GM12864 (cell line): ENCODE measurements around the gene RPRD1A.
"Not testable (repeated sequence)": the region's sequence is repeated elsewhere in the genome, so short reads cannot be mapped to it uniquely, and the experiment has no call there.

Source experiments
- DNase-seq: peaks from one replicate; pipeline ENCODE4 v3.0.0-alpha.2; 2011; ENCODE audit warnings: low read depth
- H3K4me3 ChIP-seq: 2 replicates; pipeline ENCODE4 v1.5.1; 2011; ENCODE audit warnings: mild to moderate bottlenecking, low read depth, low read length, control low read depth
- CTCF ChIP-seq: IDR thresholded peaks from 2 replicates; pipeline ENCODE4 v1.5.1; 2011; ENCODE audit warnings: low read depth, mild to moderate bottlenecking, moderate library complexity, low read length, control low read depth, inconsistent platforms; ENCODE audit errors: missing control alignments

Gene RPRD1A

GRCh38 chr18:36028859-36029258 is 38.5 kb downstream of the RPRD1A start:
- no peak for DNase-seq
- no peak overlapping the region for H3K4me3 ChIP-seq
- no peak for TF ChIP-seq CTCF

GRCh38 chr18:36025025-36025424 is 42.3 kb downstream of the RPRD1A start:
- TF ChIP-seq CTCF = no peak
- no peak for DNase-seq

GRCh38 chr18:36024241-36024640 is 43.1 kb downstream of the RPRD1A start:
- not testable (repeated sequence) for H3K4me3 ChIP-seq, DNase-seq

More at GRCh38 chr18:36025025-36025424, 42.3 kb downstream of the RPRD1A start:
- no peak overlapping the region for H3K4me3 ChIP-seq

- TF ChIP-seq CTCF = no peak
- no peak overlapping the region for H3K4me3 ChIP-seq
- DNase-seq = no peak
Observed at GRCh38 chr18:36023336-36023735, 44.0 kb downstream of the RPRD1A start.

- no peak for DNase-seq
- TF ChIP-seq CTCF = no peak
- no peak overlapping the region for H3K4me3 ChIP-seq
Observed at GRCh38 chr18:36020174-36020711, 47.1 kb downstream of the RPRD1A start.

- no peak overlapping the region for H3K4me3 ChIP-seq
- no peak for DNase-seq
- no peak for TF ChIP-seq CTCF
Observed at GRCh38 chr18:36017232-36017631, 50.1 kb downstream of the RPRD1A start.

- no peak for TF ChIP-seq CTCF
- DNase-seq = peak; percentile 45
- H3K4me3 ChIP-seq = no peak overlapping the region
Observed at GRCh38 chr18:36015629-36016028, 51.7 kb downstream of the RPRD1A start.
